Measurements from ENCODE around the gene OTOS. TPM values are rescaled to one million over a fixed set of nuclear protein-coding genes. Genes with fewer than 3 reads are reported as not detected.

OTOS gene
- total and polyA plus RNA-seq, 2 of the 13 experiments (the other 11 are each of a cell fraction or from before 2014, with no cell fraction given) = not detected

GRCh38 chr2:240147382-240147781 is 6.9 kb upstream of the OTOS start:
- Histone ChIP-seq H3K79me2 (ENCODE audit: insufficient read depth, low read length) (no peaks in the 10 kb centered on the region), H3K4me1 (ENCODE audit: insufficient read depth, low read length) (peaks cover 17% of the 10 kb centered on the region), H4K20me1 (ENCODE audit: insufficient read depth, low read length) (no peaks in the 10 kb centered on the region), H3K36me3 (replicated peaks in 1 of 2; ENCODE audit: control insufficient read depth in 1 of 2, insufficient read depth in 2 of 2, low read length in 2 of 2) (no peaks in the 10 kb centered on the region), H3K9ac (ENCODE audit: insufficient read depth, low read depth, low read length) (no peak overlapping the region), H3K27me3 (ENCODE audit: control insufficient read depth in 1 of 2, insufficient read depth in 2 of 2, low read length in 2 of 2) (peaks cover 9 to 60% of the 10 kb centered on the region in 2 experiments; a peak in 4 of 5 replicates), H2AFZ (ENCODE audit: low read length) (no peak overlapping the region), H3K27ac (ENCODE audit: extremely low read length, insufficient read depth, low read length) (no peak overlapping the region), H3K9me3 (ENCODE audit: low read length) (no peaks in the 10 kb centered on the region), H3K4me3 (replicated peaks in 1 of 3; ENCODE audit: insufficient read depth in 1 of 3, low read depth in 2 of 3, low read length in 3 of 3) (no peak overlapping the region), H3K4me2 (ENCODE audit: low read depth, low read length) (no peak overlapping the region)
- CTCF ChIA-PET (ENCODE audit: low intra/inter-chr PET ratio, low total read pairs) = no interaction called here
- in situ Hi-C loops (cut with HindIII; ENCODE audit: extremely low pct_ligation_motif_present, low pct_unique_long_range_greater_than_20kb) (no loop called here), intact Hi-C loops (cut with micrococcal nuclease; ENCODE audit: unreplicated experiment) (loop anchor here (10.0 kb wide), 1 partner anchor 213 kb away; no protein-coding TSS in a partner anchor)
- no TSS peak for BruUV-seq (replicated peaks)
- POLR2A ChIA-PET = no interaction called here
- ATAC-seq (no peak), FAIRE-seq (no peak), DNase-seq (ENCODE audit: low spot score) (no peak)
- WGBS (ENCODE audit: low lambda C conversion rate) = 10% methylated on average over 5 of the region's 5 CpGs
- TF ChIP-seq SPEN (CRISPR knock-in tag; IDR thresholded peaks at IDR 0.05; ENCODE audit: low read depth) (no peak), NONO (IDR thresholded peaks at IDR 0.05) (0 out of 2 replicates have a peak, but pooled peaks have one; percentile 0), NONO (CRISPR knock-in tag; conservative IDR thresholded peaks at IDR 0.05) (no peak), ZSCAN31 (CRISPR knock-in tag; IDR thresholded peaks at IDR 0.05; ENCODE audit: low read depth) (no peak), CENPX (CRISPR knock-in tag; IDR thresholded peaks at IDR 0.05) (no peak), BORCS8-MEF2B (CRISPR knock-in tag; IDR thresholded peaks at IDR 0.05) (no peak), ZNF251 (CRISPR knock-in tag; IDR thresholded peaks at IDR 0.05) (no peak), FOXP1 (IDR thresholded peaks at IDR 0.05) (peak; percentile 29; the same call in 1 of the 2 replicates), FOXP1 (CRISPR knock-in tag; IDR thresholded peaks at IDR 0.05) (no peak), CEBPZ (IDR thresholded peaks at IDR 0.05; ENCODE audit: low read length) (no peak), SUZ12 (IDR thresholded peaks at IDR 0.05; ENCODE audit: low read depth, low read length) (no peak), ZNF7 (CRISPR knock-in tag; IDR thresholded peaks at IDR 0.05) (no peak), ZNF335 (CRISPR knock-in tag; IDR thresholded peaks at IDR 0.05) (no peak), FOXA1 (IDR thresholded peaks at IDR 0.05) (peak; percentile 8; the same call in 1 of the 2 replicates), FOXA1 (CRISPR knock-in tag; IDR thresholded peaks at IDR 0.05) (no peak), NR1H2 (CRISPR knock-in tag; IDR thresholded peaks at IDR 0.05; ENCODE audit: borderline replicate concordance, low read depth) (no peak), ZNF253 (CRISPR knock-in tag; IDR thresholded peaks at IDR 0.05; ENCODE audit: borderline replicate concordance) (peak; percentile 12; the same call in 1 of the 2 replicates), XRCC5 (optimal IDR thresholded peaks at IDR 0.05; ENCODE audit: low read length) (no peak), FOXO1 (CRISPR knock-in tag; IDR thresholded peaks at IDR 0.05) (no peak), GABPA (IDR thresholded peaks at IDR 0.05; ENCODE audit: low read depth, low read length) (peak; percentile 10; the same call in 1 of the 2 replicates), GABPA (CRISPR knock-in tag; IDR thresholded peaks at IDR 0.05; ENCODE audit: low read depth) (no peak), ZNF136 (CRISPR knock-in tag; IDR thresholded peaks at IDR 0.05; ENCODE audit: low read depth) (no peak)
- TF ChIP-seq, protein P1, sequence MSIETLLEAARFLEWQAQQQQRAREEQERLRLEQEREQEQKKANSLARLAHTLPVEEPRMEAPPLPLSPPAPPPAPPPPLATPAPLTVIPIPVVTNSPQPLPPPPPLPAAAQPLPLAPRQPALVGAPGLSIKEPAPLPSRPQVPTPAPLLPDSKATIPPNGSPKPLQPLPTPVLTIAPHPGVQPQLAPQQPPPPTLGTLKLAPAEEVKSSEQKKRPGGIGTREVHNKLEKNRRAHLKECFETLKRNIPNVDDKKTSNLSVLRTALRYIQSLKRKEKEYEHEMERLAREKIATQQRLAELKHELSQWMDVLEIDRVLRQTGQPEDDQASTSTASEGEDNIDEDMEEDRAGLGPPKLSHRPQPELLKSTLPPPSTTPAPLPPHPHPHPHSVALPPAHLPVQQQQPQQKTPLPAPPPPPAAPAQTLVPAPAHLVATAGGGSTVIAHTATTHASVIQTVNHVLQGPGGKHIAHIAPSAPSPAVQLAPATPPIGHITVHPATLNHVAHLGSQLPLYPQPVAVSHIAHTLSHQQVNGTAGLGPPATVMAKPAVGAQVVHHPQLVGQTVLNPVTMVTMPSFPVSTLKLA (IDR thresholded peaks at IDR 0.05) = peak; percentile 93
